H1 (cell line): ENCODE data around the gene IMPG2. TPM values are rescaled to one million over a fixed set of nuclear protein-coding genes. Genes with fewer than 3 reads are reported as not detected.

Source experiments
- CTCF ChIA-PET: fragments of 300-600 bp; sonication (Branson Sonifier 250); formaldehyde crosslinking; loops from one replicate; lab custom pipeline; 2021; ENCODE audit not compliant: partially characterized antibody; lab: Charles Lee
- POLR2A ChIA-PET: fragments of 300-600 bp; sonication (Branson Sonifier 250); formaldehyde crosslinking; loops from one replicate; lab custom pipeline; 2021; ENCODE audit warnings: inconsistent platforms; ENCODE audit not compliant: partially characterized antibody; lab: Charles Lee
- DNase-seq, 2 experiments: peaks; one replicate each; pipeline versions ENCODE4 v3.0.0 to v3.0.0-alpha.2; 2010 to 2022; ENCODE audit warnings: low spot score in 2 of 2, low read depth in 1 of 2, mixed read lengths in 1 of 2
- FAIRE-seq: peaks from 2 replicates; lab custom pipeline; 2011; peaks lifted over from hg19 to GRCh38; lab: Jason Lieb, UNC
- H2AFZ ChIP-seq: 2 replicates; pipeline ENCODE4 v1.8.1; 2012; ENCODE audit warnings: low read length, inconsistent platforms
- H2AK5ac ChIP-seq: 2 replicates; pipeline ENCODE4 v1.6.1; 2013; ENCODE audit warnings: low read depth, low read length
- H2BK120ac ChIP-seq: replicated peaks from 2 replicates; pipeline ENCODE3; 2013; ENCODE audit warnings: low read depth, low read length, inconsistent platforms
- H2BK12ac ChIP-seq: 2 replicates; pipeline ENCODE4 v1.6.1; 2013; ENCODE audit warnings: low read depth, low read length
- H2BK15ac ChIP-seq: 2 replicates; pipeline ENCODE4 v1.6.1; 2013; ENCODE audit warnings: low read length
- H2BK20ac ChIP-seq: 2 replicates; pipeline ENCODE4 v1.6.1; 2013; ENCODE audit warnings: low read length
- H2BK5ac ChIP-seq: 2 replicates; pipeline ENCODE4 v1.6.1; 2013; ENCODE audit warnings: low read depth, low read length
- H3K14ac ChIP-seq: 2 replicates; pipeline ENCODE4 v1.6.1; 2013; ENCODE audit warnings: inconsistent platforms; ENCODE audit not compliant: insufficient read length
- H3K18ac ChIP-seq: 2 replicates; pipeline ENCODE4 v1.6.1; 2013; ENCODE audit warnings: low read length; ENCODE audit errors: extremely low read depth
- H3K23ac ChIP-seq: 2 replicates; pipeline ENCODE4 v1.6.1; 2013; ENCODE audit warnings: inconsistent platforms; ENCODE audit not compliant: insufficient read length
- H3K23me2 ChIP-seq: 2 replicates; pipeline ENCODE4 v1.6.1; 2013; ENCODE audit warnings: low read depth, low read length
- H3K27ac ChIP-seq: 2 replicates; pipeline ENCODE4 v1.6.1; 2011; ENCODE audit warnings: low read depth, low read length, inconsistent platforms
- H3K27me3 ChIP-seq, 4 experiments: replicated peaks in 1 of 4; 1 replicate in 1 of 4; 2 replicates in 3 of 4; pipeline versions ENCODE4 v1.6.1 to v1.8.1; 2011 to 2013; ENCODE audit warnings: low read length in 3 of 4, mild to moderate bottlenecking in 3 of 4, inconsistent platforms in 2 of 4, mixed read lengths in 2 of 4, moderate library complexity in 1 of 4; ENCODE audit not compliant: control insufficient read depth in 3 of 4, insufficient read depth in 3 of 4; ENCODE audit errors: extremely low read depth in 1 of 4
- H3K36me3 ChIP-seq, 4 experiments: 2 replicates each; pipeline versions ENCODE4 v1.6.1 to v1.8.1; 2011 to 2013; ENCODE audit warnings: mild to moderate bottlenecking in 4 of 4, low read length in 3 of 4, moderate library complexity in 2 of 4, control low read depth in 1 of 4, inconsistent platforms in 1 of 4; ENCODE audit not compliant: insufficient read depth in 4 of 4, control insufficient read depth in 2 of 4
- H3K4ac ChIP-seq: replicated peaks from 2 replicates; pipeline ENCODE3; 2013; ENCODE audit warnings: low read length, low read depth, mixed read lengths, inconsistent platforms; ENCODE audit not compliant: insufficient read length
- H3K4me1 ChIP-seq, 4 experiments: replicated peaks in 1 of 4; 1 replicate in 1 of 4; 2 replicates in 3 of 4; pipeline versions ENCODE4 v1.6.1 to v1.8.1; 2011 to 2013; ENCODE audit warnings: low read length in 3 of 4, inconsistent platforms in 2 of 4, mixed read lengths in 1 of 4; ENCODE audit not compliant: insufficient read depth in 4 of 4, control insufficient read depth in 3 of 4
- H3K4me2 ChIP-seq, 2 experiments: 2 replicates each; pipeline versions ENCODE4 v1.6.1 to v1.8.1; 2011 to 2013; ENCODE audit warnings: low read depth in 2 of 2, low read length in 2 of 2, control low read depth in 1 of 2, inconsistent platforms in 1 of 2, mild to moderate bottlenecking in 1 of 2; ENCODE audit not compliant: insufficient read depth in 1 of 2
- H3K4me3 ChIP-seq, 4 experiments: fragments of 200-600, 300-600 bp in 1 of 4; sonication (generic), shearing (Covaris generic), sonication (Bioruptor Twin) in 1 of 4; 2 replicates each; pipeline versions ENCODE4 v1.5.1 to v1.8.1; 2011 to 2016; ENCODE audit warnings: low read length in 4 of 4, low read depth in 3 of 4, control low read depth in 2 of 4, inconsistent platforms in 2 of 4, mild to moderate bottlenecking in 2 of 4, mixed read lengths in 1 of 4, moderate library complexity in 1 of 4; ENCODE audit not compliant: insufficient read depth in 2 of 4; ENCODE audit errors: extremely low read depth in 1 of 4
- H3K56ac ChIP-seq: replicated peaks from 2 replicates; pipeline ENCODE3; 2013; ENCODE audit warnings: low read depth, mild to moderate bottlenecking, mixed read lengths, low read length, inconsistent platforms; ENCODE audit not compliant: insufficient read length
- H3K79me1 ChIP-seq: 2 replicates; pipeline ENCODE4 v1.6.1; 2013; ENCODE audit warnings: low read depth, low read length, control low read depth
- H3K79me2 ChIP-seq, 2 experiments: 2 replicates each; pipeline versions ENCODE4 v1.6.1 to v1.8.1; 2012 to 2013; ENCODE audit warnings: low read length in 2 of 2, mild to moderate bottlenecking in 2 of 2, inconsistent platforms in 1 of 2; ENCODE audit not compliant: insufficient read depth in 2 of 2, control insufficient read depth in 1 of 2
- H3K9ac ChIP-seq, 4 experiments: replicated peaks in 1 of 4; 1 replicate in 1 of 4; 2 replicates in 3 of 4; pipeline versions ENCODE4 v1.6.1 to v1.8.1; 2011 to 2013; ENCODE audit warnings: low read depth in 3 of 4, low read length in 3 of 4, control low read depth in 2 of 4, mild to moderate bottlenecking in 2 of 4, moderate library complexity in 2 of 4, inconsistent platforms in 1 of 4; ENCODE audit errors: extremely low read depth in 1 of 4
- H3K9me3 ChIP-seq, 2 experiments: 2 replicates each; pipeline versions ENCODE4 v1.6.1 to v1.8.1; 2012 to 2013; ENCODE audit warnings: mild to moderate bottlenecking in 2 of 2, moderate library complexity in 2 of 2, control low read depth in 1 of 2, inconsistent platforms in 1 of 2, low read depth in 1 of 2, low read length in 1 of 2, mixed read lengths in 1 of 2; ENCODE audit not compliant: insufficient read depth in 2 of 2
- H4K20me1 ChIP-seq, 2 experiments: replicated peaks in 1 of 2; 2 replicates each; pipeline versions ENCODE3 to v1.8.1; 2011 to 2013; ENCODE audit warnings: inconsistent platforms in 2 of 2, low read length in 2 of 2, mild to moderate bottlenecking in 1 of 2; ENCODE audit not compliant: insufficient read depth in 2 of 2, control insufficient read depth in 1 of 2
- H4K5ac ChIP-seq: 2 replicates; pipeline ENCODE4 v1.6.1; 2013; ENCODE audit warnings: low read length, low read depth, mixed read lengths, inconsistent platforms; ENCODE audit not compliant: insufficient read length
- H4K8ac ChIP-seq: 2 replicates; pipeline ENCODE4 v1.8.0; 2013; ENCODE audit warnings: mild to moderate bottlenecking, moderate library complexity, low read length, inconsistent platforms; ENCODE audit not compliant: insufficient read depth; ENCODE audit errors: extremely low read depth
- H4K91ac ChIP-seq: replicated peaks from 2 replicates; pipeline ENCODE3; 2013; ENCODE audit warnings: low read length, mixed read lengths, inconsistent platforms; ENCODE audit not compliant: insufficient read length
- BRCA1 ChIP-seq: IDR thresholded peaks from 2 replicates; pipeline ENCODE4 v1.6.1; 2012; ENCODE audit warnings: low read depth, low read length, improper control_type of control experiment
- CBX5 ChIP-seq: fragments of 300-800, 300-1000 bp; sonication (generic); IDR thresholded peaks from 2 replicates; pipeline ENCODE4 v1.7.1; 2016; ENCODE audit warnings: antibody characterized with exemption, low read length, low read depth
- CHD1 ChIP-seq: IDR thresholded peaks from 2 replicates; pipeline ENCODE4 v1.6.1; 2012; ENCODE audit warnings: low read depth, low read length, improper control_type of control experiment
- TEAD4 ChIP-seq: IDR thresholded peaks from 2 replicates; pipeline ENCODE4 v1.6.1; 2012; ENCODE audit warnings: low read depth, low read length, inconsistent platforms, mixed read lengths
- YY1 ChIP-seq: IDR thresholded peaks from 2 replicates; pipeline ENCODE4 v1.6.1; 2011; ENCODE audit warnings: low read depth, mild to moderate bottlenecking, low read length
- WGBS, 2 experiments: shearing (Covaris generic) in 1 of 2; methylation state at CpG; one replicate each; pipeline versions ENCODE4 v1.1.6 to v1.1.7; 2013 to 2015; ENCODE audit warnings: low lambda C conversion rate in 2 of 2, mixed read lengths in 2 of 2, inconsistent platforms in 1 of 2, low coverage in 1 of 2, missing lambda C conversion rate in 1 of 2; ENCODE audit not compliant: insufficient replicate concordance in 2 of 2, insufficient coverage in 1 of 2, insufficient read length in 1 of 2; ENCODE audit errors: extremely low coverage in 1 of 2, missing lambda C conversion rate in 1 of 2; 5-methylcytosine and 5-hydroxymethylcytosine counted together
- polyA plus RNA-seq, 7 experiments: library from polyadenylated mRNA; depleted of rRNA in 3 of 7; stranded (reverse) in 5 of 7; unstranded in 2 of 7; fragments of >200 nt in 5 of 7; fragments of 200-250 nt in 2 of 7; gene quantifications; 1 replicate in 5 of 7; 2 replicates in 1 of 7; 4 replicates in 1 of 7; pipeline versions ENCODE4 v1.2.1 to v1.2.3, GENCODE V29; 2011 to 2013; ENCODE audit warnings: missing spikeins in 2 of 7, mixed read lengths in 2 of 7
- total RNA-seq: library from RNA; stranded (reverse); fragmentation: NEBNext Ultra II Directional; extraction: Animal tissue kit (Norgen Biotek cat#: 25700); gene quantifications from 2 replicates; pipeline ENCODE4 v1.2.1, GENCODE V29; 2021

The IMPG2 gene
- total and polyA plus RNA-seq, 2 of the 8 experiments (the other 6 are each of a cell fraction or from before 2014, with no cell fraction given), result 0.03 to 0.06 TPM

- no peak overlapping the region for H3K4me3 ChIP-seq
These were observed 52.2 kb downstream of the IMPG2 start for GRCh38 chr3:101268141-101268540.

More at GRCh38 chr3:101268141-101268540, 52.2 kb downstream of the IMPG2 start:
- Histone ChIP-seq H2BK12ac (no peak overlapping the region), H3K23ac (no peak overlapping the region), H2BK15ac (no peak overlapping the region), H2BK20ac (no peak overlapping the region), H2AFZ (no peak overlapping the region), H2BK5ac (no peak overlapping the region), H3K27me3 (peaks cover 17 to 26% (median 23%) of the 10 kb centered on the region in 4 experiments), H3K56ac (no peak overlapping the region), H4K91ac (no peak overlapping the region), H3K18ac (no peak overlapping the region), H2AK5ac (no peak overlapping the region), H3K4me1 (peaks cover 0 to 5% (median 0%) of the 10 kb centered on the region in 4 experiments; a peak in 1 of 7 replicates), H3K9ac (no peak overlapping the region), H3K79me1 (no peaks in the 10 kb centered on the region), H3K23me2 (no peaks in the 10 kb centered on the region), H3K14ac (no peak overlapping the region), H4K20me1 (peaks cover 0 to 2% of the 10 kb centered on the region in 2 experiments), H4K5ac (no peak overlapping the region), H4K8ac (no peak overlapping the region), H3K4me2 (no peak overlapping the region), H3K79me2 (no peaks in the 10 kb centered on the region), H3K36me3 (no peaks in the 10 kb centered on the region), H3K4ac (no peak overlapping the region), H3K9me3 (no peaks in the 10 kb centered on the region; a peak in 1 of 4 replicates), H2BK120ac (no peak overlapping the region), H3K27ac (no peak overlapping the region)
- CTCF ChIA-PET, result interaction anchor here (1.0 kb wide), 1 partner anchor 14 kb away, joined by 3 read pairs; no protein-coding TSS in a partner anchor
- POLR2A ChIA-PET, result no interaction called here
- TF ChIP-seq YY1, result no peak
- TF ChIP-seq TEAD4, result no peak
- no peak for TF ChIP-seq CBX5
- TF ChIP-seq BRCA1, result no peak
- TF ChIP-seq CHD1, result no peak
- WGBS, 2 experiments, result 75% methylated on average over 2 of the region's 2 CpGs; no CpG with 5 or more reads in 1 of the 2 experiments
- DNase-seq (no peak), FAIRE-seq (no peak)
